ENCODE results near the gene PRR15. TPM values are rescaled to one million over a fixed set of nuclear protein-coding genes. Genes with fewer than 3 reads are reported as not detected.

The PRR15 gene
- total and polyA plus RNA-seq, 2 of the 13 experiments (the other 11 are each of a cell fraction or from before 2014, with no cell fraction given): 2.3 to 7.8 TPM

- no peak for TF ChIP-seq HOMEZ (CRISPR knock-in tag; IDR thresholded peaks at IDR 0.05; ENCODE audit: low read depth)
- TF ChIP-seq BCL6 (CRISPR knock-in tag; IDR thresholded peaks at IDR 0.05): 0 out of 2 replicates have a peak, but pooled peaks have one; percentile 8
- TF ChIP-seq ZNF530 (CRISPR knock-in tag; IDR thresholded peaks at IDR 0.05; ENCODE audit: low read depth): no peak
- TF ChIP-seq ATAD3A (CRISPR knock-in tag; IDR thresholded peaks at IDR 0.05): no peak
- TF ChIP-seq HNF1B (CRISPR knock-in tag; IDR thresholded peaks at IDR 0.05): peak; percentile 79; the same call in 1 of the 2 replicates
- no peak for TF ChIP-seq ZNF12 (CRISPR knock-in tag; IDR thresholded peaks at IDR 0.05)
- TF ChIP-seq MATR3 (CRISPR knock-in tag; IDR thresholded peaks at IDR 0.05): no peak
- TF ChIP-seq ZNF674 (CRISPR knock-in tag; IDR thresholded peaks at IDR 0.05; ENCODE audit: low read depth): no peak
- TF ChIP-seq ZNF749 (CRISPR knock-in tag; IDR thresholded peaks at IDR 0.05; ENCODE audit: borderline replicate concordance): no peak
- no peak for TF ChIP-seq KAT7 (CRISPR knock-in tag; IDR thresholded peaks at IDR 0.05; ENCODE audit: borderline replicate concordance)
- no peak for TF ChIP-seq KDM4B (CRISPR knock-in tag; IDR thresholded peaks at IDR 0.05)
- TF ChIP-seq HNF1A (IDR thresholded peaks at IDR 0.05; ENCODE audit: low read depth): peak; percentile 94
- peak; percentile 75; the same call in 1 of the 2 replicates for TF ChIP-seq HNF1A (CRISPR knock-in tag; IDR thresholded peaks at IDR 0.05; ENCODE audit: borderline replicate concordance)
- TF ChIP-seq ARID5B (CRISPR knock-in tag; IDR thresholded peaks at IDR 0.05): peak; percentile 25; the same call in 1 of the 2 replicates
- no peak for TF ChIP-seq ZNF367 (CRISPR knock-in tag; IDR thresholded peaks at IDR 0.05; ENCODE audit: borderline replicate concordance)
- TF ChIP-seq ZNF672 (CRISPR knock-in tag; IDR thresholded peaks at IDR 0.05): no peak
- TF ChIP-seq NCOA1 (CRISPR knock-in tag; IDR thresholded peaks at IDR 0.05): no peak
- TF ChIP-seq ZNF713 (CRISPR knock-in tag; IDR thresholded peaks at IDR 0.05): no peak
- no peak for TF ChIP-seq HMG20A (CRISPR knock-in tag; IDR thresholded peaks at IDR 0.05; ENCODE audit: borderline replicate concordance)
- TF ChIP-seq SIN3A (IDR thresholded peaks at IDR 0.05; ENCODE audit: borderline replicate concordance, low read depth, low read length): no peak
- TF ChIP-seq ADNP (CRISPR knock-in tag; IDR thresholded peaks at IDR 0.05): no peak
These were observed 3.5 kb downstream of the PRR15 start (continued) for GRCh38 chr7:29567174-29567573.
